Lower lobe of right lung (tissue), 2 donors: Measurements from ENCODE around the gene IFT122. TPM values are rescaled to one million over a fixed set of nuclear protein-coding genes. Genes with fewer than 3 reads are reported as not detected.

Experiments
- ATAC-seq, 2 donors: fragments of 200-7000 bp; cut with Tn5 transposase; one replicate each; pipeline ENCODE4 v1.9.1; 2020 to 2022; ENCODE audit warnings: mild to moderate bottlenecking in 2 of 2, moderate library complexity in 2 of 2
- DNase-seq: peaks from one replicate; pipeline ENCODE4 v3.0.0-alpha.2; 2020
- H3K27ac ChIP-seq: fragments of 200-600 bp; one replicate; pipeline ENCODE4 v1.8.0; 2022
- H3K27me3 ChIP-seq: fragments of 200-600 bp; one replicate; pipeline ENCODE4 v1.8.0; 2022; ENCODE audit warnings: low read depth
- H3K36me3 ChIP-seq: fragments of 200-600 bp; one replicate; pipeline ENCODE4 v1.8.0; 2022; ENCODE audit warnings: mild to moderate bottlenecking
- H3K4me1 ChIP-seq: fragments of 200-600 bp; one replicate; pipeline ENCODE4 v1.8.0; 2022
- H3K4me3 ChIP-seq: fragments of 200-600 bp; one replicate; pipeline ENCODE4 v1.8.0; 2022; ENCODE audit warnings: mild to moderate bottlenecking
- H3K9me3 ChIP-seq: fragments of 200-600 bp; one replicate; pipeline ENCODE4 v1.8.0; 2022
- CTCF ChIP-seq: fragments of 200-600 bp; IDR thresholded peaks from one replicate; pipeline ENCODE4 v1.8.0; 2022; ENCODE audit warnings: antibody characterized with exemption, mild to moderate bottlenecking
- intact Hi-C: fragments of 100-400 bp; cut with DNase I; formaldehyde crosslinking; loops from one replicate; pipeline ENCODE4 v1.11.0; 2022
- total RNA-seq: library from RNA; stranded (reverse); fragmentation: NEBNext Ultra II Directional; extraction: Animal tissue kit (Norgen Biotek cat#: 25700); gene quantifications from one replicate; pipeline ENCODE4 v1.2.1, GENCODE V29; 2021
- donor health status: DM: no; HTN: yes; CAD: no; lungs with severe emphysema.

Gene IFT122
- total RNA-seq, 1 donor from 2014 or later, result 29.9 TPM

GRCh38 chr3:129442486-129442885 is 2.5 kb downstream of the IFT122 start:
- Histone ChIP-seq H3K36me3 (peaks cover 6% of the 10 kb centered on the region), H3K9me3 (no peaks in the 10 kb centered on the region), H3K4me3 (no peak overlapping the region), H3K4me1 (peaks cover 58% of the 10 kb centered on the region), H3K27ac (peak overlapping the region; percentile 91), H3K27me3 (no peaks in the 10 kb centered on the region)
- no peak for TF ChIP-seq CTCF
- intact Hi-C loops, result no loop called here
- no peak for ATAC-seq
- DNase-seq, result no peak

GRCh38 chr3:129442947-129443346 is 2.9 kb downstream of the IFT122 start:
- intact Hi-C loops, result no loop called here
- H3K4me1 ChIP-seq, result peaks cover 54% of the 10 kb centered on the region

DNA sequence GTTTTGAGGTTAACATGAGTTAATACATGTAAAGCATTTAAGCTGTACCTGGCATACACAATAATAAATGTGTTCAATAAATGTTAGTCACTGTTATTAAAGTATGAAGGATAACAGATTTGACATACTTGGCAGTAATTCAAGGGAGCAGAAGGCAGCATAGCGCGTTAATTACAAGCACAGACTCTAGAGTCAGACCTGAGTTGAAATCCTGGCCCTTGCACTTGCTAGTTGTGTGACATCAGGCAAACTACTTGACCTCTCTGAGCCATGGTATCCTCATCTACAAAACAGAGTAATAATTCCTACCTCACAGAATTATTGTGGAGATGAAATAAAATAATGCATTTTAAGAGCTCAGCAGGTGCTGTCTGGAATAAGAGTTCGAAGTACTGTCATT is 5.4 kb downstream of the IFT122 start:
- Histone ChIP-seq H3K27ac (no peak overlapping the region), H3K4me1 (peaks cover 43% of the 10 kb centered on the region)
- intact Hi-C loops, result no loop called here

More at GRCh38 chr3:129442947-129443346, 2.9 kb downstream of the IFT122 start:
- Histone ChIP-seq H3K27ac (no peak overlapping the region), H3K36me3 (peaks cover 1% of the 10 kb centered on the region), H3K4me3 (no peak overlapping the region), H3K27me3 (no peaks in the 10 kb centered on the region), H3K9me3 (no peaks in the 10 kb centered on the region)
- no peak for ATAC-seq
- TF ChIP-seq CTCF, result no peak
- no peak for DNase-seq

DNA sequence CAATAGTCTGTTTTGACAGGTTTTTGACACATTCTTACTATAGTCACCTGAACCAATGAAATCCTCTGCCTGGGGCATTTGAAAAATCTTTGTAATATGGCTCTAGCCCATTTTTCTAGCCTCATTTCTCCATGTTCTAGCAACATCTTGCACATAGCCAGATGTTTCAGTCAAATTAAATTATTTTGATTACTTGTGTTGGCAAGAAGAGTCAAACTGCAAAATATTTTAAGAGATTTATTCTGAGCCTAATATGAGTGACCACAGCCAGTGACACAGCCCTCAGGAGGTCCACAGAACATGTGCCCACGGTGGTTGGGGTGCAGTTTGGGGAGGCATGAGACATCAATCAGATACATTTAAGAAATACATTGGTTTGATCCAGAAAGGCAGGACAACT is 6.9 kb downstream of the IFT122 start:
- Histone ChIP-seq H3K9me3 (no peaks in the 10 kb centered on the region), H3K4me3 (no peak overlapping the region), H3K4me1 (peaks cover 30% of the 10 kb centered on the region), H3K27me3 (no peaks in the 10 kb centered on the region), H3K36me3 (peaks cover 11% of the 10 kb centered on the region), H3K27ac (no peak overlapping the region)
- DNase-seq (no peak), ATAC-seq (no peak)
- intact Hi-C loops, result no loop called here
- TF ChIP-seq CTCF, result no peak

More for the DNA sequence above, 5.4 kb downstream of the IFT122 start:
- DNase-seq (no peak), ATAC-seq (no peak)
- H3K4me3 ChIP-seq, result no peak overlapping the region
- peaks cover 6% of the 10 kb centered on the region for H3K36me3 ChIP-seq
- H3K27me3 ChIP-seq, result no peaks in the 10 kb centered on the region
- H3K9me3 ChIP-seq, result no peaks in the 10 kb centered on the region
- no peak for TF ChIP-seq CTCF

- H3K27me3 ChIP-seq, result no peaks in the 10 kb centered on the region
- TF ChIP-seq CTCF, result no peak
- H3K4me3 ChIP-seq, result no peak overlapping the region
- H3K27ac ChIP-seq, result no peak overlapping the region
- DNase-seq (no peak), ATAC-seq (no peak)
- intact Hi-C loops, result no loop called here
- peaks cover 23% of the 10 kb centered on the region for H3K36me3 ChIP-seq
- peaks cover 16% of the 10 kb centered on the region for H3K4me1 ChIP-seq
- H3K9me3 ChIP-seq, result no peaks in the 10 kb centered on the region
Measured at GRCh38 chr3:129448186-129448895, 8.3 kb downstream of the IFT122 start.
